Measurements from ENCODE around the gene NPRL2.

NPRL2 gene

GRCh38 chr3:50323614-50324199 lies 26.9 kb downstream of the NPRL2 start:
- ChIA-PET POLR2A (interaction anchor here (0.8 to 0.9 kb wide), 2 partner anchors 9 to 13 kb away, joined by 3 read pairs; no protein-coding TSS in a partner anchor), CTCF (interaction anchor here (0.8 to 3.9 kb wide), 17 partner anchors 9 to 130 kb away, joined by 3 to 41 read pairs (median 5); partner anchors contain the start of genes CYB561D2, HYAL3, NAA80 and NPRL2)
- no peak for DNase-seq (ENCODE audit: extremely low spot score)
- no peak for TF ChIP-seq CTCF (IDR thresholded peaks at IDR 0.05; ENCODE audit: control extremely low read depth, extremely low read depth, low read depth, missing control alignments)

GRCh38 chr3:50323092-50323600 lies 27.4 kb downstream of the NPRL2 start:
- no peak for TF ChIP-seq CTCF (IDR thresholded peaks at IDR 0.05; ENCODE audit: control extremely low read depth, extremely low read depth, low read depth, missing control alignments)
- no peak for DNase-seq (ENCODE audit: extremely low spot score)
- ChIA-PET POLR2A (no interaction called here), CTCF (interaction anchor here (1.1 to 3.9 kb wide), 9 partner anchors 8 to 76 kb away, joined by 3 to 41 read pairs (median 5); partner anchors contain the start of genes HYAL3 and NAA80)

- no peak for DNase-seq (ENCODE audit: extremely low spot score)
- ChIA-PET CTCF (interaction anchor here (1.1 to 3.4 kb wide), 7 partner anchors 8 to 76 kb away, joined by 3 to 41 read pairs (median 4); no protein-coding TSS in a partner anchor), POLR2A (no interaction called here)
- no peak for TF ChIP-seq CTCF (IDR thresholded peaks at IDR 0.05; ENCODE audit: control extremely low read depth, extremely low read depth, low read depth, missing control alignments)
Measured at GRCh38 chr3:50322386-50323091, 28.0 kb downstream of the NPRL2 start, which contains the start of gene HYAL2. Gene HYAL2, minus strand, starts transcription at chr3:50322745. Its CDS starts 2,256 bp downstream, at chr3:50320489.

- ChIA-PET POLR2A (no interaction called here), CTCF (interaction anchor here (1.1 to 3.4 kb wide), 6 partner anchors 15 to 75 kb away, joined by 3 to 41 read pairs (median 4); no protein-coding TSS in a partner anchor)
- DNase-seq (ENCODE audit: extremely low spot score), result no peak
- TF ChIP-seq CTCF (IDR thresholded peaks at IDR 0.05; ENCODE audit: control extremely low read depth, extremely low read depth, low read depth, missing control alignments), result no peak
Measured at GRCh38 chr3:50322115-50322385, 28.5 kb downstream of the NPRL2 start.

- ChIA-PET POLR2A (interaction anchor here (0.6 to 1.0 kb wide), 2 partner anchors 22 to 1732 kb away, joined by 3 to 5 read pairs; partner anchors contain the start of genes HYAL3 and NAA80), CTCF (interaction anchor here (0.6 to 3.4 kb wide), 8 partner anchors 15 to 34 kb away, joined by 3 to 16 read pairs (median 4); partner anchors contain the start of genes HYAL3 and NAA80)
- TF ChIP-seq CTCF (IDR thresholded peaks at IDR 0.05; ENCODE audit: control extremely low read depth, extremely low read depth, low read depth, missing control alignments), result peak; percentile 49
- peak; percentile 91 for DNase-seq (ENCODE audit: extremely low spot score)
Measured at GRCh38 chr3:50321336-50322114, 29.1 kb downstream of the NPRL2 start.

Data from GM10248 (cell line).